Retina (tissue), 1 donor: ENCODE data around the gene DCAF11.

ENCODE experiments used
- DNase-seq: peaks from one replicate; pipeline ENCODE4 v3.0.0-alpha.2; 2016

The DCAF11 gene

GRCh38 chr14:24079491-24080141 is 35.0 kb upstream of the DCAF11 start:
- DNase-seq, result peak; percentile 85

DNA sequence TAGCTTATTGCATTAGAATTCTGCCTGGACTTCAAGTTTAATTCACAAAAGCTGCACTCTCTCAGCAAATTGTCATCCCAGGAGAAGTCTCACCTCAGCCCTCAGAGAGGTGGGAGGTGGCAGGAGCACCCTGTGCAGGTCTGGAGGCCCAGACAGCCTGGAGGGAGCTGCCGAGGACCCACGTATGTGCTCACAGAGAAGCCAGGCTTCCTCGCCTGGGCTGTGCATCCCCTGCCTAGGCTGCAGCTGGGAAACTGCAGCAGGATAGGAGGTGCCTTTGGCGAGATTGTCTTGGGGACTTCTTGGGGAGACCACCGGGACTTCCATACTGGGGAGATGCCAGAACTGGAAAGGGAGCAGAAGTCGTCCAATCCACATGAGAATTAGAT is 34.4 kb upstream of the DCAF11 start:
- no peak for DNase-seq

- DNase-seq, result peak; percentile 81
These were observed 33.5 kb upstream of the DCAF11 start for GRCh38 chr14:24080888-24081738.

GRCh38 chr14:24081739-24082211 is 32.8 kb upstream of the DCAF11 start:
- peak; percentile 54 for DNase-seq

DNA sequence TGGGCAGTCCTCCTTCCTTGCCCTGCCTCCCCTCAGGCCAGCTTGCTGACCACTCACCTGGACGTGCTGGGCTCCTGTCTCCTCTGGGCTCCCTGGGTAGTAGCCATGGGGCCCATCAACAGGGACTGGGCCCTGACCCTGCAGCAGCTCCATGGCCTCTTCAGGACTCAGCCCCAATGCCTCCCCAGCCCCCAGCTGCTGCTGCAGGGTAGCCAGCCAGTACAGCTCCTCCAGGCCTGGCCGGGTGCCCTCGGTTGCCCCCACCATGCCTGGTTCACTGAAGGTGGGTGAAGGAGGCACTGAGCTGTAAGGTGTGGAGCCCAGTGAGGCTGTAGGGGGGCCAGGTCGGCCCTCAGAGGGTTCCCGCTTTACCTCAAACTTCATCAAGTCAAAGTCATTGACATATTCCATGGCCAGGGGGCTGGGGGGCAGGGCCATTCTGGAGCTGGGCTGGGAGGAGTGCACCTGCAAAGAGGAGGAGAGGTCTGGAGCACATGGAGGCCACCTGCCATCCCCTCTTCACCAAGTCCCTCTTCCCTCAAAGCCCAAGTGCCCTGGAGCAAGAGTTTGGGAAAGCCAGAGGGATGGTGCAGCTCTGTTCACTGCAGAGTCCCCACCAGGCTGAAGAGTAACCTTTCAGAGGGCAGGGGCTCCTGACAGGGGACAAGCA is 32.0 kb upstream of the DCAF11 start:
- no peak for DNase-seq

DNA sequence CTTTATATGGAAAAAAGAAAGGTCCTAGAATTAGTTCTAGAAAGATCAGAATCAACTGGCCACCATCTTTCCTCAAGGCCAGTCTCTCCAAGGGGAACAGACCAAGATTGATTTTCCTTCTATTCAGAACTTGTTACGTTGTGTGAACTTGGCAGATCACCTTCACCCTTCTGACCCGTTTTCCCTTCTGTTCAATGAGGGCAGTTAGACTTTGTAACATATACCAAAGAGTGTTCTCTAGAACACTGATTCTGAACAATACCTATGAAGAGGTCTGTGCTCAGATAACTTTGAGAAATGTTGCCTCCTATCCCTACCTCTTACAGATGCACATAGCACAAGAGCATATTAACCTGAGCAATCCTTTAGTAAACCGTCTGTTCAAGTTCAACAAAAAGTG is 31.1 kb upstream of the DCAF11 start:
- DNase-seq, result no peak

DNA sequence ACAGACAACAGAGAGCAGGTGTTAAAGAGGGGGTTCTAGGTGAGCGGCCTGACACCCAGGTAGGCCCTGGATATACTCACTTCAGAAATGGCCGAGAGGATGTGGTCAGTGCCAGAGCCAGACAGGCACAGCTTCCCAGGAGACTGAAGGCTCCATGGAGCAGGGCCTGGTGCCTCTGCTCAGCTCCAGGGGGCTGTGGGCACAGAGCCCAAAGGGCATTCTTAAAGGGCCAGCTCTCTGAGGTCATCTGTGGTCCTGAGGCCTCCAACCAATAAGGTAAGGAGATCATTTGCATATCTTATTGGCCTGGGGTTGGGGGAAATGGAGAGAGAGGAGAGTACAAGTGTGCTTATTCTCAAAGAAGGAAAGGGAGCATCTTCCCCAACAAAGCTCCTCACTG is 30.1 kb upstream of the DCAF11 start:
- DNase-seq, result no peak

DNA sequence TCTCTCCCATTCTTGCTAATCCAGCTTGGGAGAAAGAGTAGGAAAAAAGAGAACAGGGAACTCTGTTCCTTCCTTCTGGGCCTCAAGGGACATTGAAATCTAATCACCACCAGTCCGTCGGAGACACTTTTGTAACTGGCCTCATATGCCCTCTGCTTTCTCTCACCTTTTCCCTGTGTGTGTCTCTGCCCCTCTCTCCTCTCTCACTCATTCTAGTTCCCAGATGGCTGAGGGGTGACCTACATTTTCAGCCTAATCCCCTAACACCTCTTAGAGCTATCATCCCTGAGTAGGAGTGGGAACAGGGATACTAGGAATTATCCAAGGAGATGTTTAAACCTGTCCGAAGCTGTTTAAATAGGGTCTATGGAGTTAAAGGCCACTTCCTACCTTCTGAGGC is 29.4 kb upstream of the DCAF11 start:
- no peak for DNase-seq

- peak; percentile 57 for DNase-seq
These were observed 28.2 kb upstream of the DCAF11 start for GRCh38 chr14:24086193-24086955.

DNA sequence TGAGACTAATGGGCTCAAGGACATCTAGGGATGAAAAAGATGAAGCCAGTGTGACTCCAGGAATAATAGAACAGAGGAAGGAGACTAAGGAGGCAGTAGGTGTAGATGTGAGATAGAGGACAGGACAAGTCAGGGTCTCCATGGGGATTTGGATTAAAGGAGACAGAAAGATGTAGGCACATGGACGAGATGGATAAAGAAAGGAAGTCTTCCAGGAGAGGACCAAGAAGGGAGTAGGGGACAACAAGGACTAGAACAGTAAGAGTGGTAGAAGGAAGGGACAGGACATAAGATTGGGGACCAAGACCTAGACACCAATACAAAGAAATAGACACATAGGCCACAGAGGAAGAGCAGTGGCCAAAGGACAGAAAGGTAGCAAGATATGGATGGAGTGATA is 27.6 kb upstream of the DCAF11 start:
- DNase-seq, result no peak

DNA sequence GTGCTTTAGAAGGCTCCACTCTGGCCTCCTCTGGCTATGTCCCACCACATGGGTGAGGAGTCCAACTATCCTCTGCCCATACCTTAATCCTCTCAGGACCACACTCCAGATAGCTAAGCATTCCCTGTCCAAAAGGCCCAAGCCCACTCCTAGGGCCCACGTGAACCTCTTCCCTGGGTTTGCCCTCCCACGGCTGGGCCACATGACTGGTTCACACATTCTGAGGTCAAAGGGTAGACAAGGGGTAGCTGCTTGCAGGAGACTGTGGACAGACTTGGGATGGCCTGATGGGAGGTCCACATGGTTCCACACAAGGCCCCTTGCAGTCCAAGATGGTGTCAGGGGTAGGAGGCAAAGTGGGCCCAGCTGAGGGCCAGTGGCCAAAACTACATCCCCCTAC is 26.5 kb upstream of the DCAF11 start:
- DNase-seq, result no peak

DNA sequence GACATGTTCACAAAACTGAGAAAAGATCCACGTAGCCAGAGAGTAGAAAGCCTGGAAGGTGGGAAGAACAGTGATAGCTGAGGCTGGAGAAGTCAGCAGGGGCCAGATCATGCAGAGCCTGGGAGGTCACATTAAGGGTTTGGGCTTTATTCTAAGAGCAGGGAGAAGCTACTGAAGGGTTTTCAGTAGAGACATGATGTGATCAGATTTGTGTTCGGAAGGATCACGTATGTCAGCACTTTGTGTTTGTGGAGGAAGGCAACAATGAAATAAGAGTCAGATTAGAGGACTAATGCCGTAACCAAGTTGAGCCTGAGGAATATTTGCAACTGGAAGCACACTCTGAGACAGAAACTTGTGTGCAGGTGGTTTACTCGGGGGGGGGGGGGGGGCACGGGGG is 24.7 kb upstream of the DCAF11 start:
- no peak for DNase-seq

- no peak for DNase-seq
These were observed 22.5 kb upstream of the DCAF11 start for GRCh38 chr14:24092110-24092504.

DNA sequence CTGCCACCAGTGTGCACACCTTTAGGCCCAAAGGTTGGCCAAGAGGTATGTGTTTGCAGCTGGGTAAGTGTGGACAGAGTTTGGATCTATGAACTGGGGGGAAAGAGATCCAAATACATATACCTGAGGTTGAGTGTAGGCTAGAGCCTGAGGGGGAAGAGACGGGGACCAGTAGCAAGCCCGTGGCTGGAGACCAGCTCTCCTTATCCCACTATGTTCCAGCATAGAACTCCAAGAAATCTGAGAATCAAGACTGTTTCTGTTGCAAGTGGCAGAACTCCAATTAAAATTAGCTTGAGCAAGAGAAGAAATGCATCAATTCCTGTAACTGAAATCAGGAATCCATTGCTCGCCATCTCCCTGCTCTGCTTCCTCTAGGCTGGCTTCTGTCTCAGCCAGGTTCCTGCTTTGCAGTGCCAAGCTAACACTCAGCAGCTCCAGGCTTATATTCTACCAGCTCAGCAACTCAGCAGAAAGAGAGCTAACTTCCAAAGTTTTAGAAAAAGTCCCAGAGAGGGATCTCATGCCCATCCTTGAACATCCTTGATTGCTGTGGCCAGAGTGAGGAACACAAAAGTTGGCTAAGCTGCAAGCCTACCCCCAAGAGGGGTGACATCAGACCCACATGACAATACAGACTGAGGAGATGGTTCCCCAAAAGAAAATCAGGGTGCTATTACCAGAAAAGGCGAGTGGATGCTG is 21.9 kb upstream of the DCAF11 start:
- no peak for DNase-seq

- no peak for DNase-seq
These were observed 21.2 kb upstream of the DCAF11 start for GRCh38 chr14:24093207-24093900.

- peak; percentile 89 for DNase-seq
These were observed 20.4 kb upstream of the DCAF11 start, which contains the start of gene PCK2 for GRCh38 chr14:24093901-24094840. Gene PCK2, plus strand, starts transcription at chr14:24094311. Its CDS starts 95 bp downstream, at chr14:24094406.

DNA sequence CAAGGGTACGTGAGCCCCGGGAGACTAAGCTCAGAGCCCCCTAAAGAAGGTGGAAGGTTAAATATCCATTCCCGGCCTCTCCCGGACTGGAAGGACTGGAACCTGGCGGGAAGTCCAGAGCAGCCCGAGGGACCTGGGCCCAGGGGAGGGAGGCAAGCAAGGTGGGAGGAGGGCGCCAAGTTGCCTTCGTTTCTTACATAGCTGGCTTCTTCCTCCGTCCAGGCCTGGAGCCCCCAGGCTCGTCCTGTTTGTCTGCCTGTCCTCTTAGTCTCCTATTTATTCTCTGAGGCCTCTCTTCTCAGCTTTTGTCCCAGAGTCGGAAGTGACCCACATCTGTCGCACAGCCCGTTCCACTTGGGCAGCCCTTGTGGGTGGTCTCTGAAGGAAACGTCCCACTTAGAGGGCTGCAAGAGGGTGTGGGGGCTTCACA is 19.7 kb upstream of the DCAF11 start:
- peak; percentile 87 for DNase-seq

GRCh38 chr14:24095271-24096068 is 19.1 kb upstream of the DCAF11 start:
- peak; percentile 82 for DNase-seq

DNA sequence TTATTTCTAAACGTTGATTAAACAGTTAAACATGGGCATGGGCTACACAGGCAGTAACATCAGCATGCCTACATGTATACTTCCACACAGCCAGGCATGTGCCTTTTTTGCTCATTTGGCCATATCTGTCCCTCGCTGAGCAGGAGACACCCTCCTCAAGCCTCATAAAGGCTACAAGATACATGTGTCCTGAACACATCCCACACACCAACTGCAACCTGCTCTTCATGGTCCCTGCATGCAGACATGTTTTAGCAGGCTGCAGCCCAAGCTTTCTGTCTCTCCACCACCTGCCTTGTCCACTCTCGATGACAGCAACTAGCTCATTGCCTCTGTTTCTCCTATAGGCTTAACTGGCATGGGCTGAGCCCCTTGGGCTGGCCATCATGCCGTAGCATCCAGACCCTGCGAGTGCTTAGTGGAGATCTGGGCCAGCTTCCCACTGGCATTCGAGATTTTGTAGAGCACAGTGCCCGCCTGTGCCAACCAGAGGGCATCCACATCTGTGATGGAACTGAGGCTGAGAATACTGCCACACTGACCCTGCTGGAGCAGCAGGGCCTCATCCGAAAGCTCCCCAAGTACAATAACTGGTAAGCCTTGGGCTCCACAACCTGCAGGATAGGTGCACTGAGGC is 17.9 kb upstream of the DCAF11 start:
- DNase-seq, result no peak
